ENCODE data around the gene FAM13A. TPM values are rescaled to one million over a fixed set of nuclear protein-coding genes. Genes with fewer than 3 reads are reported as not detected.

Gene FAM13A
- total and polyA plus RNA-seq, 2 donors (not counting 3 experiments of a cell fraction or from before 2014, with no cell fraction given) = 3.3 to 10.5 TPM

GRCh38 chr4:89099471-89099870, 42.5 kb upstream of the FAM13A start:
- ChIA-PET POLR2A (no interaction called here), CTCF (no interaction called here)
- TF ChIP-seq CTCF (IDR thresholded peaks at IDR 0.05; ENCODE audit: extremely low read depth in 1 of 2, insufficient read depth in 1 of 2, low read depth in 1 of 2, low read length in 2 of 2) (no peak), FOS (IDR thresholded peaks at IDR 0.05; ENCODE audit: borderline replicate concordance, insufficient read depth, low read length) (no peak), MYC (IDR thresholded peaks at IDR 0.05; ENCODE audit: low read depth, low read length) (no peak), EZH2 (IDR thresholded peaks at IDR 0.05; ENCODE audit: borderline replicate concordance, low read depth, low read length, severe bottlenecking) (no peak), JUN (IDR thresholded peaks at IDR 0.05; ENCODE audit: borderline replicate concordance, insufficient read depth, insufficient read length, low read depth) (no peak), POLR2A (IDR thresholded peaks at IDR 0.05; ENCODE audit: low read depth, low read length) (no peak), MAX (IDR thresholded peaks at IDR 0.05; ENCODE audit: insufficient read depth, insufficient read length) (no peak), POLR2AphosphoS5 (IDR thresholded peaks at IDR 0.05; ENCODE audit: insufficient read depth, low read depth, low read length) (no peak), GATA2 (IDR thresholded peaks at IDR 0.05; ENCODE audit: insufficient read depth, insufficient read length, low read depth, low read length) (no peak)
- no peak for DNase-seq (ENCODE audit: low read depth, low spot score)
- BruUV-seq (replicated peaks) = no TSS peak
- intact Hi-C loops (cut with micrococcal nuclease) (no loop called here), dilution Hi-C loops (cut with MboI; ENCODE audit: extremely low pct_ligation_motif_present, low sequenced_read_pairs) (no loop called here)
- Histone ChIP-seq H3K9me3 (replicated peaks; ENCODE audit: control insufficient read depth, insufficient read depth, low read length) (no peaks in the 10 kb centered on the region), H3K27me3 (ENCODE audit: control insufficient read depth in 2 of 2, insufficient read depth in 2 of 2, low read length in 2 of 2) (peaks cover 9 to 14% of the 10 kb centered on the region in 2 experiments), H3K4me2 (ENCODE audit: insufficient read depth, low read length) (no peak overlapping the region), H3K36me3 (ENCODE audit: control insufficient read depth in 2 of 2, extremely low read depth in 1 of 2, insufficient read depth in 2 of 2, low read length in 2 of 2) (no peaks in the 10 kb centered on the region), H2AFZ (ENCODE audit: low read depth, low read length) (no peak overlapping the region), H3K79me2 (ENCODE audit: control insufficient read depth, insufficient read depth, low read length) (no peaks in the 10 kb centered on the region), H3K27ac (ENCODE audit: insufficient read depth, low read depth, low read length) (no peak overlapping the region), H4K20me1 (replicated peaks; ENCODE audit: control insufficient read depth, extremely low read depth, insufficient read depth, low read length) (no peaks in the 10 kb centered on the region), H3K4me3 (replicated peaks in 1 of 3; ENCODE audit: insufficient read depth in 1 of 3, low read depth in 1 of 3, low read length in 3 of 3) (no peak overlapping the region), H3K4me1 (ENCODE audit: control insufficient read depth, extremely low read depth, insufficient read depth, low read length) (no peaks in the 10 kb centered on the region), H3K9ac (replicated peaks; ENCODE audit: extremely low read depth, insufficient read depth, low read length) (no peak overlapping the region), H3K9me1 (replicated peaks; ENCODE audit: control insufficient read depth, extremely low read depth, insufficient read depth, low read length) (no peaks in the 10 kb centered on the region)
- FAIRE-seq = no peak
